Body of pancreas (tissue), 4 donors: ENCODE data around the gene RNU6-9.

Experiments
- POLR2A ChIP-seq, 3 donors: fragments of 450-650 bp; IDR thresholded peaks; one replicate each; pipeline ENCODE4 v1.6.1; 2016; ENCODE audit warnings: antibody characterized with exemption in 3 of 3, mild to moderate bottlenecking in 2 of 3
- TF ChIP-seq, protein P1 (sequence below), 7 experiments: fragments of 450-650 bp in 4 of 7; fragments of 200-600 bp in 3 of 7; sonication (generic) in 3 of 7; IDR thresholded peaks; one replicate each; pipeline ENCODE4 v1.5.1; 2016 to 2019; ENCODE audit warnings: antibody characterized with exemption in 7 of 7

DNA sequence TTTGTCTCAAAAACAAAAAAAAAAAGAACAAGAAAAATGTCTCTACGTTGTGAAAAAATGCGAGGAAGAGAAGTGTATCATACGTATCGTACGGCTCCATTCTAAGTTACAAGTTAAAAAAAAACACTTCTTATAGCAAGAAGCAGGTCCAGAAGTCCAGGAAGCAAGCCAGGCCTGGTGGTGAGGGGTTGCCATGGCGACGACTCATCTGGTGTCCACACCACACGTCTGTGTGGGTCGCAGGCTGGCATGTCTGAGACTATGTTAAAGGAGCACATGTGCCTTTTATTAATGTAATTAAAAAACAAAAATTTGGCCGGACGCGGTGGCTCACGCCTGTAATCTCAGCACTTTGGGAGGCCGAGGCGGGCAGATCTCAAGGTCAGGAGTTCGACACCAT is 6.2 kb upstream of the RNU6-9 start:
- TF ChIP-seq, protein P1, sequence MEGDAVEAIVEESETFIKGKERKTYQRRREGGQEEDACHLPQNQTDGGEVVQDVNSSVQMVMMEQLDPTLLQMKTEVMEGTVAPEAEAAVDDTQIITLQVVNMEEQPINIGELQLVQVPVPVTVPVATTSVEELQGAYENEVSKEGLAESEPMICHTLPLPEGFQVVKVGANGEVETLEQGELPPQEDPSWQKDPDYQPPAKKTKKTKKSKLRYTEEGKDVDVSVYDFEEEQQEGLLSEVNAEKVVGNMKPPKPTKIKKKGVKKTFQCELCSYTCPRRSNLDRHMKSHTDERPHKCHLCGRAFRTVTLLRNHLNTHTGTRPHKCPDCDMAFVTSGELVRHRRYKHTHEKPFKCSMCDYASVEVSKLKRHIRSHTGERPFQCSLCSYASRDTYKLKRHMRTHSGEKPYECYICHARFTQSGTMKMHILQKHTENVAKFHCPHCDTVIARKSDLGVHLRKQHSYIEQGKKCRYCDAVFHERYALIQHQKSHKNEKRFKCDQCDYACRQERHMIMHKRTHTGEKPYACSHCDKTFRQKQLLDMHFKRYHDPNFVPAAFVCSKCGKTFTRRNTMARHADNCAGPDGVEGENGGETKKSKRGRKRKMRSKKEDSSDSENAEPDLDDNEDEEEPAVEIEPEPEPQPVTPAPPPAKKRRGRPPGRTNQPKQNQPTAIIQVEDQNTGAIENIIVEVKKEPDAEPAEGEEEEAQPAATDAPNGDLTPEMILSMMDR (IDR thresholded peaks at IDR 0.05): no peak
- TF ChIP-seq POLR2A (IDR thresholded peaks at IDR 0.05): no peak
